Mesendoderm (in vitro differentiated cells): Measurements from ENCODE around the gene CENPP.

Source experiments
- DNase-seq: peaks from one replicate; pipeline ENCODE4 v3.0.0; 2013
- H2AK5ac ChIP-seq: 2 replicates; pipeline ENCODE4 v1.6.1; 2013; ENCODE audit warnings: low read length, inconsistent platforms
- H2BK120ac ChIP-seq: 2 replicates; pipeline ENCODE4 v1.6.1; 2013; ENCODE audit warnings: low read depth, mild to moderate bottlenecking, low read length, moderate library complexity, mixed read lengths
- H2BK15ac ChIP-seq: replicated peaks from 2 replicates; pipeline ENCODE4 v1.6.1; 2013; ENCODE audit warnings: low read depth, mild to moderate bottlenecking, moderate library complexity
- H2BK5ac ChIP-seq: 2 replicates; pipeline ENCODE4 v1.6.1; 2013; ENCODE audit warnings: low read length, inconsistent platforms
- H3K18ac ChIP-seq: 2 replicates; pipeline ENCODE4 v1.6.1; 2013; ENCODE audit warnings: mild to moderate bottlenecking, low read length, mixed read lengths
- H3K23ac ChIP-seq: one replicate; pipeline ENCODE4 v1.6.1; 2013; ENCODE audit warnings: low read length
- H3K27ac ChIP-seq: 2 replicates; pipeline ENCODE4 v1.5.1; 2013; ENCODE audit warnings: low read depth, mild to moderate bottlenecking, inconsistent platforms, low read length, moderate library complexity
- H3K27me3 ChIP-seq: 2 replicates; pipeline ENCODE4 v1.6.1; 2013; ENCODE audit warnings: low read length, control low read depth, mild to moderate bottlenecking, inconsistent platforms; ENCODE audit not compliant: insufficient read depth, poor library complexity
- H3K36me3 ChIP-seq: 2 replicates; pipeline ENCODE4 v1.6.1; 2013; ENCODE audit warnings: low read length, inconsistent platforms; ENCODE audit not compliant: control insufficient read depth, insufficient read depth
- H3K4ac ChIP-seq: one replicate; pipeline ENCODE4 v1.6.1; 2013; ENCODE audit warnings: low read depth, mild to moderate bottlenecking, low read length, moderate library complexity
- H3K4me1 ChIP-seq: 2 replicates; pipeline ENCODE4 v1.6.1; 2013; ENCODE audit warnings: low read depth, low read length, inconsistent platforms; ENCODE audit not compliant: control insufficient read depth
- H3K4me2 ChIP-seq: 2 replicates; pipeline ENCODE4 v1.6.1; 2013; ENCODE audit warnings: low read length
- H3K4me3 ChIP-seq: 2 replicates; pipeline ENCODE4 v1.5.1; 2013; ENCODE audit warnings: mild to moderate bottlenecking, low read length
- H3K56ac ChIP-seq: one replicate; pipeline ENCODE4 v1.6.1; 2013; ENCODE audit warnings: low read length
- H3K79me1 ChIP-seq: 2 replicates; pipeline ENCODE4 v1.6.1; 2013; ENCODE audit warnings: low read length, inconsistent platforms
- H3K79me2 ChIP-seq: 2 replicates; pipeline ENCODE4 v1.6.1; 2013; ENCODE audit warnings: mild to moderate bottlenecking, low read length; ENCODE audit not compliant: control insufficient read depth, insufficient read depth
- H3K9ac ChIP-seq: 2 replicates; pipeline ENCODE4 v1.6.1; 2013; ENCODE audit warnings: low read length, inconsistent platforms
- H4K5ac ChIP-seq: one replicate; pipeline ENCODE4 v1.6.1; 2013; ENCODE audit warnings: low read length
- H4K8ac ChIP-seq: one replicate; pipeline ENCODE4 v1.6.1; 2013; ENCODE audit warnings: low read depth, mild to moderate bottlenecking, control low read depth, low read length, moderate library complexity
- WGBS: extraction: QIAGEN DNeasy Blood & Tissue Kit; methylation state at CpG from one replicate; pipeline ENCODE4 v1.1.7; 2013; ENCODE audit warnings: low lambda C conversion rate, missing lambda C conversion rate; ENCODE audit not compliant: insufficient coverage; ENCODE audit errors: extremely low coverage; 5-methylcytosine and 5-hydroxymethylcytosine counted together

CENPP gene

GRCh38 chr9:92300936-92301335 is 24.8 kb upstream of the CENPP start:
- no peak overlapping the region for H4K5ac ChIP-seq
- H3K27me3 ChIP-seq: no peaks in the 10 kb centered on the region
- H3K56ac ChIP-seq: no peak overlapping the region
- no peak overlapping the region for H2BK5ac ChIP-seq
- no peak overlapping the region for H3K18ac ChIP-seq
- no peak overlapping the region for H2AK5ac ChIP-seq
- no peaks in the 10 kb centered on the region for H3K79me2 ChIP-seq
- no peak overlapping the region for H3K23ac ChIP-seq
- H3K9ac ChIP-seq: no peak overlapping the region
- no peaks in the 10 kb centered on the region for H3K4me1 ChIP-seq
- H3K4me2 ChIP-seq: no peak overlapping the region
- no CpG with 5 or more reads among the region's 1 CpG for WGBS
- no peak overlapping the region for H2BK120ac ChIP-seq
- peaks cover 5% of the 10 kb centered on the region for H3K36me3 ChIP-seq
- no peak for DNase-seq
- no peak overlapping the region for H3K4me3 ChIP-seq
- H3K27ac ChIP-seq: no peak overlapping the region
- H3K4ac ChIP-seq: no peak overlapping the region
- H2BK15ac ChIP-seq: no peak overlapping the region
- no peaks in the 10 kb centered on the region for H3K79me1 ChIP-seq
- H4K8ac ChIP-seq: no peak overlapping the region

GRCh38 chr9:92308893-92309292 is 16.9 kb upstream of the CENPP start:
- no peak overlapping the region for H2BK5ac ChIP-seq
- no peak for DNase-seq
- H3K9ac ChIP-seq: no peak overlapping the region
- no peak overlapping the region for H4K5ac ChIP-seq
- no peak overlapping the region for H3K23ac ChIP-seq
- H2BK120ac ChIP-seq: no peak overlapping the region
- H3K18ac ChIP-seq: no peak overlapping the region
- no peak overlapping the region for H3K4me2 ChIP-seq
- no peaks in the 10 kb centered on the region for H3K79me2 ChIP-seq
- H4K8ac ChIP-seq: no peak overlapping the region
- no peak overlapping the region for H2BK15ac ChIP-seq
- no peak overlapping the region for H3K4ac ChIP-seq
- H2AK5ac ChIP-seq: no peak overlapping the region
- peaks cover 2% of the 10 kb centered on the region for H3K79me1 ChIP-seq
- no peak overlapping the region for H3K27ac ChIP-seq
- H3K56ac ChIP-seq: no peak overlapping the region
- H3K4me3 ChIP-seq: no peak overlapping the region
- no peaks in the 10 kb centered on the region for H3K27me3 ChIP-seq
- H3K4me1 ChIP-seq: no peaks in the 10 kb centered on the region
- peaks cover 12% of the 10 kb centered on the region for H3K36me3 ChIP-seq

GRCh38 chr9:92310562-92310961 is 15.2 kb upstream of the CENPP start:
- Histone ChIP-seq H3K4ac (no peak overlapping the region), H2BK120ac (no peak overlapping the region), H3K4me3 (no peak overlapping the region), H3K36me3 (peaks cover 12% of the 10 kb centered on the region), H3K56ac (no peak overlapping the region), H2AK5ac (no peak overlapping the region), H3K27me3 (no peaks in the 10 kb centered on the region), H3K79me1 (peaks cover 2% of the 10 kb centered on the region), H2BK5ac (no peak overlapping the region), H3K23ac (no peak overlapping the region), H2BK15ac (no peak overlapping the region), H3K9ac (no peak overlapping the region), H3K4me2 (no peak overlapping the region), H3K27ac (no peak overlapping the region), H4K5ac (no peak overlapping the region), H3K79me2 (no peaks in the 10 kb centered on the region), H3K18ac (no peak overlapping the region), H3K4me1 (no peaks in the 10 kb centered on the region), H4K8ac (no peak overlapping the region)
- no CpG with 5 or more reads among the region's 3 CpGs for WGBS
- no peak for DNase-seq

- no CpG with 5 or more reads among the region's 6 CpGs for WGBS
- H3K79me1 ChIP-seq: peaks cover 2% of the 10 kb centered on the region
- no peak overlapping the region for H3K56ac ChIP-seq
- H3K79me2 ChIP-seq: no peaks in the 10 kb centered on the region
- H3K4me1 ChIP-seq: no peaks in the 10 kb centered on the region
- no peak overlapping the region for H2BK120ac ChIP-seq
- no peak overlapping the region for H4K5ac ChIP-seq
- no peak overlapping the region for H4K8ac ChIP-seq
- H3K9ac ChIP-seq: no peak overlapping the region
- H3K36me3 ChIP-seq: peaks cover 15% of the 10 kb centered on the region
- no peak overlapping the region for H2AK5ac ChIP-seq
- no peak overlapping the region for H3K4me3 ChIP-seq
- H3K27ac ChIP-seq: no peak overlapping the region
- no peak overlapping the region for H3K4ac ChIP-seq
- H2BK5ac ChIP-seq: no peak overlapping the region
- H3K18ac ChIP-seq: no peak overlapping the region
- DNase-seq: no peak
- no peak overlapping the region for H3K23ac ChIP-seq
- H3K4me2 ChIP-seq: no peak overlapping the region
- no peaks in the 10 kb centered on the region for H3K27me3 ChIP-seq
- H2BK15ac ChIP-seq: no peak overlapping the region
Observed at GRCh38 chr9:92312887-92313623, 12.7 kb upstream of the CENPP start.

- no peak overlapping the region for H3K9ac ChIP-seq
- no peak overlapping the region for H2BK120ac ChIP-seq
- H3K23ac ChIP-seq: no peak overlapping the region
- H3K4me2 ChIP-seq: no peak overlapping the region
- peaks cover 12% of the 10 kb centered on the region for H3K36me3 ChIP-seq
- no peak overlapping the region for H3K4ac ChIP-seq
- no CpG with 5 or more reads among the region's 2 CpGs for whole genome bisulfite sequencing
- no peak overlapping the region for H4K8ac ChIP-seq
- H3K79me1 ChIP-seq: peaks cover 2% of the 10 kb centered on the region
- no peak overlapping the region for H2AK5ac ChIP-seq
- H3K56ac ChIP-seq: no peak overlapping the region
- no peak overlapping the region for H3K18ac ChIP-seq
- H3K4me3 ChIP-seq: no peak overlapping the region
- no peak overlapping the region for H2BK15ac ChIP-seq
- no peak for DNase-seq
- H3K27ac ChIP-seq: no peak overlapping the region
- no peak overlapping the region for H2BK5ac ChIP-seq
- no peaks in the 10 kb centered on the region for H3K79me2 ChIP-seq
- no peaks in the 10 kb centered on the region for H3K4me1 ChIP-seq
- H3K27me3 ChIP-seq: no peaks in the 10 kb centered on the region
- H4K5ac ChIP-seq: no peak overlapping the region
Observed at GRCh38 chr9:92313624-92314012, 12.1 kb upstream of the CENPP start.

- no peaks in the 10 kb centered on the region for H3K4me1 ChIP-seq
- no peak overlapping the region for H3K9ac ChIP-seq
- H2BK5ac ChIP-seq: no peak overlapping the region
- H4K5ac ChIP-seq: no peak overlapping the region
- 100% methylated on average over 3 of the region's 5 CpGs for WGBS
- no peak overlapping the region for H3K27ac ChIP-seq
- DNase-seq: no peak
- no peaks in the 10 kb centered on the region for H3K27me3 ChIP-seq
- no peak overlapping the region for H3K4ac ChIP-seq
- H3K18ac ChIP-seq: no peak overlapping the region
- no peak overlapping the region for H3K4me2 ChIP-seq
- H3K4me3 ChIP-seq: no peak overlapping the region
- peaks cover 10% of the 10 kb centered on the region for H3K36me3 ChIP-seq
- H3K79me1 ChIP-seq: peaks cover 2% of the 10 kb centered on the region
- H3K56ac ChIP-seq: no peak overlapping the region
- no peak overlapping the region for H3K23ac ChIP-seq
- H4K8ac ChIP-seq: no peak overlapping the region
- H2AK5ac ChIP-seq: no peak overlapping the region
- H2BK120ac ChIP-seq: no peak overlapping the region
- no peaks in the 10 kb centered on the region for H3K79me2 ChIP-seq
- H2BK15ac ChIP-seq: no peak overlapping the region
Observed at GRCh38 chr9:92315456-92315855, 10.3 kb upstream of the CENPP start.
